ENCODE measurements around the gene OR6S1.

Gene OR6S1

DNA sequence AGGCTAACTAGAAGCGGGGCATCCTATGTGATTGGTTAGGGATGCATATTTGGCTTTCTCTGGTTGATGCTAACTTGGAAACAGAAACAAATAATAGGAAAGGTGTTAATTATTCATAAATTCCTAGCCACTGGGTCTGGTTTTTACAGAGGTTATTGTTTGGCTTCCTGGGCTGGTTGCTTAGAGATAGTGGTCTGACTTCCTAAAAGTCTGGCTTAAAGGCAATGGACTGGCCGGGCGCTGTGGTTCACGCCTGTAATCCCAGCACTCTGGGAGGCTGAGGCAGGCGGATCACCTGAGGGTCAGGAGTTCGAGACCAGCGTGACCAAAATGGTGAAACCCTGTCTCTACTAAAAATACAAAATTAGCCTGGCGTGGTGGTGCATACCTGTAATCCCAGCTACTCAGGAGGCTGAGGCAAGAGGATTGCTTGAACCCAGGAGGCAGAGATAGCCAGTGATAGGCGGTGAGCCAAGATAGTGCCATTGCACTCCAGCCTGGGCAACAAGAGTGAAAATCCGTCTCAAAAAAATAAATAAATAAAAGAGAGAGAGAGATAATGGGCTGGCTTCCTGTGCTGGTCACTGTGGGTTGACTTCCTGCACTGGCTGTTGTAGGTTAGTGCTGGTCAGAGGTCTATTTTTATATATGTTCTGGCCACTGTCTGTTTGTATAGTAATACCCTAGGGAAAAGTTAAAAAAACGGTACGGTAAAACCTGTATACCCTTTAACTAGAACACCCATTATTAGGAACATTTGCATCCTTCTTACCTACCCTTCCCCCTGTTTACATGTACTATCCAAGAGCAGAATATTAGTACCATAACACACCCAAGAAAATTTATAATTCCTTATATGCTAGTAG lies 24.1 kb downstream of the OR6S1 start:
- no peak overlapping the region for H3K27ac ChIP-seq (ENCODE audit: low read length)
- no peak overlapping the region for H3K9ac ChIP-seq (ENCODE audit: low read length in 2 of 2)
- H3K27me3 ChIP-seq (ENCODE audit: control insufficient read depth in 1 of 2, insufficient read depth in 2 of 2, low read length in 2 of 2), result peaks cover 5 to 13% of the 10 kb centered on the region in 2 donors

GRCh38 chr14:20615996-20616395 lies 25.5 kb downstream of the OR6S1 start:
- H3K9ac ChIP-seq (ENCODE audit: low read length in 2 of 2), result no peak overlapping the region
- no peak overlapping the region for H3K27ac ChIP-seq (ENCODE audit: low read length)
- H3K4me1 ChIP-seq (ENCODE audit: control insufficient read depth, insufficient read depth, low read length), result no peaks in the 10 kb centered on the region
- H3K27me3 ChIP-seq (ENCODE audit: control insufficient read depth in 1 of 2, insufficient read depth in 2 of 2, low read length in 2 of 2), result peaks cover 2 to 7% of the 10 kb centered on the region in 2 donors
- no peaks in the 10 kb centered on the region for H3K9me3 ChIP-seq (ENCODE audit: control insufficient read depth in 2 of 2, low read length in 2 of 2)
- no peak overlapping the region for H3K4me3 ChIP-seq (ENCODE audit: low read length in 2 of 2)
- H3K36me3 ChIP-seq (ENCODE audit: control insufficient read depth in 2 of 2, insufficient read depth in 2 of 2, low read length in 2 of 2), result no peaks in the 10 kb centered on the region

More for the DNA sequence above, 24.1 kb downstream of the OR6S1 start:
- Histone ChIP-seq H3K4me1 (ENCODE audit: control insufficient read depth, insufficient read depth, low read length) (no peaks in the 10 kb centered on the region), H3K36me3 (ENCODE audit: control insufficient read depth in 2 of 2, insufficient read depth in 2 of 2, low read length in 2 of 2) (no peaks in the 10 kb centered on the region), H3K4me3 (ENCODE audit: low read length in 2 of 2) (no peak overlapping the region), H3K9me3 (ENCODE audit: control insufficient read depth in 2 of 2, low read length in 2 of 2) (no peaks in the 10 kb centered on the region)

DNA sequence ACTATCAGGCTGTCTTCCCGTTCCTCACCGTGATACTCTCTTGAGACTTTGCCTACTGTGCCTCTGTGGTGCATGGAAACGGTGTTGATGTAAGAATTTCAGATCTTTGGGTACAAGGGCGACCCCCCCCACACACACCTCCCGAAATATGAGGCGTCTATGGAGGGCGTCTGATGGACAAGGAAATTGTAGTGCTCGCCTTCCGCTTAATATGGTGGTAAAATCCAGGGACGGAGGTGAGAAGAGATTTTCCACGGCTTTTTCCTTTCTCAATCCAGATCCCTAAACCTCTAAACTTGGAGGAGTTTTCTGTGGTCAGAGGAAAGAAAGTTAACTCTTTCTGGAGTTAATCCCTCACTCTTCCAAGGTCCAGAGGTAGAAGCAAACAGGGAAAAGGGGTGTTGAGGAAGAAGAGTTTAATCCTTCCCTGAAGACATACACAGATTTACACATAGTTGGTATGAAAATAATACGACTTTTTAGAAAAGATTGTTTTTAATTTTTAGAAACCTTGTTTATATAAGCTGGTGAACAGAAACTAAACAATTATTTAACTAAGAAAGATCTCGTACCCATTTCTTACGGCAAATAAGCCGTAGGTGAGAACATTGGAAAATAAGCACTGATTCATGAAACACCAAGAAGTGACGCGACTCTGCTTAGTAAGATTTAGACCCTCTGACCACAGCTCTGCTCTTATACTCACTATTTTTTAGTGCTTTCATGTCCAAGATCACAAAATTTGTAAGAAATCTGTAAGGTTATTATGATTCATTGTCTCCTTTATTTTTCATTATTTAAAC lies 27.3 kb downstream of the OR6S1 start:
- Histone ChIP-seq H3K4me3 (ENCODE audit: low read length in 2 of 2) (peak overlapping the region; percentile 78 to 86), H3K27me3 (ENCODE audit: control insufficient read depth in 1 of 2, insufficient read depth in 2 of 2, low read length in 2 of 2) (peaks cover 2 to 5% of the 10 kb centered on the region in 2 donors), H3K9me3 (ENCODE audit: control insufficient read depth in 2 of 2, low read length in 2 of 2) (no peaks in the 10 kb centered on the region), H3K27ac (ENCODE audit: low read length) (peak overlapping the region; percentile 61), H3K36me3 (ENCODE audit: control insufficient read depth in 2 of 2, insufficient read depth in 2 of 2, low read length in 2 of 2) (no peaks in the 10 kb centered on the region), H3K4me1 (ENCODE audit: control insufficient read depth, insufficient read depth, low read length) (peaks cover under 1% of the 10 kb centered on the region), H3K9ac (ENCODE audit: low read length in 2 of 2) (peak overlapping the region; percentile 64 to 66)

DNA sequence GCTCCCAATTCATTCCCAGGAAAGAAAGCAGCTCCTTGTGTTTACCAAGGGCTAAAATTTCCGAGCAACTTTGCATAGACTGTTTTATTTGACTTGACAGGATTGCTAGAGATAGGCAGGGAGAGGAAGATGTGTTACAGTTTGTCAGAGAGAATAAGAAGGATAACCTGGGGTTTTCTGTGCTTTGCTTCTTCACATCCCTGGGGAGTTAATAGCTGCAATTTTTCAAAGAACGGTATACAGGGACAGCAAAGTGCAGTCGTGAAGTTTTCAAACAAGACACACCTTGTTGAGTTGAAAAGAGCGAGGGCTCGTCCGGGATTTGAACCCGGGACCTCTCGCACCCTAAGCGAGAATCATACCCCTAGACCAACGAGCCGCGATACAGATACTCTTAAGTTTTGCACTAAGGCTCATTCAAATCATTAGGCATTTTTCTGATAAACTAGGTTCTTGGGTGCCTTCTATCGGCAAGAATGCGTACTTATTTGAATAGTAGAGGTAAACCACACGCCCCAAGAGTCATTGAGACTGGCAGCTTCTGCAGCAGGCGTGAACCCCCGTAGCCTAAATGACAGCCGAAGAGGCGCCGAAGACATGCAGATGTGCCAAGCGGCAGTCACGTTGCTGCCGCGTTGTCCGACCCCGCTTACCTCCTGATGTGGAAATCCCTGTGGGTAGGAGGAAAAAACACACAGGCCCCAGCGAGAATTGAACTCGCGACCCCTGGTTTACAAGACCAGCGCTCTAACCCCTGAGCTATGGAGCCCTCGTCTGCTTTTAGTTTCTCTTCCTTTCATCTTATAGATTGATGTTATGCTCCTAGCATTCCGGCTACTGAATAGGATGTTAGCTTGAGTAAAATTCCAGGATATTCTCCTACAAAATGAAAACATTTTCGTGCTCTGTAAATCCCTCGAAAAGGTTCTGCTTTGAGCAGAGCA lies 28.1 kb downstream of the OR6S1 start:
- peak overlapping the region; percentile 61 for H3K27ac ChIP-seq (ENCODE audit: low read length)
- H3K4me3 ChIP-seq (ENCODE audit: low read length in 2 of 2), result peak overlapping the region; percentile 78 to 86
- no peaks in the 10 kb centered on the region for H3K9me3 ChIP-seq (ENCODE audit: control insufficient read depth in 2 of 2, low read length in 2 of 2)
- peak overlapping the region; percentile 64 to 66 for H3K9ac ChIP-seq (ENCODE audit: low read length in 2 of 2)
- H3K4me1 ChIP-seq (ENCODE audit: control insufficient read depth, insufficient read depth, low read length), result peaks cover 4% of the 10 kb centered on the region
- no peaks in the 10 kb centered on the region for H3K27me3 ChIP-seq (ENCODE audit: control insufficient read depth in 1 of 2, insufficient read depth in 2 of 2, low read length in 2 of 2)
- no peaks in the 10 kb centered on the region for H3K36me3 ChIP-seq (ENCODE audit: control insufficient read depth in 2 of 2, insufficient read depth in 2 of 2, low read length in 2 of 2)

GRCh38 chr14:20612403-20612802 lies 29.1 kb downstream of the OR6S1 start:
- peaks cover 7% of the 10 kb centered on the region for H3K4me1 ChIP-seq (ENCODE audit: control insufficient read depth, insufficient read depth, low read length)
- H3K36me3 ChIP-seq (ENCODE audit: control insufficient read depth in 2 of 2, insufficient read depth in 2 of 2, low read length in 2 of 2), result no peaks in the 10 kb centered on the region
- H3K4me3 ChIP-seq (ENCODE audit: low read length in 2 of 2), result no peak overlapping the region
- no peak overlapping the region for H3K9ac ChIP-seq (ENCODE audit: low read length in 2 of 2)
- H3K27ac ChIP-seq (ENCODE audit: low read length), result no peak overlapping the region
- no peaks in the 10 kb centered on the region for H3K27me3 ChIP-seq (ENCODE audit: control insufficient read depth in 1 of 2, insufficient read depth in 2 of 2, low read length in 2 of 2)
- H3K9me3 ChIP-seq (ENCODE audit: control insufficient read depth in 2 of 2, low read length in 2 of 2), result no peaks in the 10 kb centered on the region

DNA sequence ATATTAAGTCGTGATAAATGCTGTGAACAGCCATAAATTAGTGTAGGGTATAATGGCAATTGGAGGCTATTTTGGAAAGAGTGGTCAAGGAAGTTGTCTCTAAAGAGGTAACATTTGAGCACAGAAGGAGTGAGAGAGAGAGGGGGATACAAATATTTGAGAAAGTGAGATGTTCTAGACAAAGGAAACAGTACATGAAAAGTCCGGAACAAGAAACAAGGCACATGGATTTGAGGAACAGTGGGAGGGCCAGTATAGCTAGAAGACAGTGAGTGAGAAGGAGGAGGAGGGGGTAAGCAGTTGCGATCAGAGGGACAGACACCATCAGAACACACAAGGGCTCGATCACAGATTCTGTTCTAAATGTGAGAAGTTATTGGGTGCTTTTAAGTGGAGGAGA lies 30.2 kb downstream of the OR6S1 start:
- H3K27me3 ChIP-seq (ENCODE audit: control insufficient read depth in 1 of 2, insufficient read depth in 2 of 2, low read length in 2 of 2), result no peaks in the 10 kb centered on the region
- H3K4me3 ChIP-seq (ENCODE audit: low read length in 2 of 2), result no peak overlapping the region
- no peak overlapping the region for H3K9ac ChIP-seq (ENCODE audit: low read length in 2 of 2)
- no peaks in the 10 kb centered on the region for H3K36me3 ChIP-seq (ENCODE audit: control insufficient read depth in 2 of 2, insufficient read depth in 2 of 2, low read length in 2 of 2)
- H3K27ac ChIP-seq (ENCODE audit: low read length), result no peak overlapping the region
- peaks cover 7% of the 10 kb centered on the region for H3K4me1 ChIP-seq (ENCODE audit: control insufficient read depth, insufficient read depth, low read length)
- no peaks in the 10 kb centered on the region for H3K9me3 ChIP-seq (ENCODE audit: control insufficient read depth in 2 of 2, low read length in 2 of 2)

GRCh38 chr14:20610002-20610765 lies 31.3 kb downstream of the OR6S1 start:
- peaks cover 7% of the 10 kb centered on the region for H3K4me1 ChIP-seq (ENCODE audit: control insufficient read depth, insufficient read depth, low read length)
- H3K9me3 ChIP-seq (ENCODE audit: control insufficient read depth in 2 of 2, low read length in 2 of 2), result no peaks in the 10 kb centered on the region
- no peaks in the 10 kb centered on the region for H3K27me3 ChIP-seq (ENCODE audit: control insufficient read depth in 1 of 2, insufficient read depth in 2 of 2, low read length in 2 of 2)
- peak overlapping the region; percentile 33 for H3K27ac ChIP-seq (ENCODE audit: low read length)
- peak overlapping the region; percentile 56 to 66 for H3K9ac ChIP-seq (ENCODE audit: low read length in 2 of 2)
- H3K36me3 ChIP-seq (ENCODE audit: control insufficient read depth in 2 of 2, insufficient read depth in 2 of 2, low read length in 2 of 2), result no peaks in the 10 kb centered on the region
- H3K4me3 ChIP-seq (ENCODE audit: low read length in 2 of 2), result peak overlapping the region; percentile 73 to 97

DNA sequence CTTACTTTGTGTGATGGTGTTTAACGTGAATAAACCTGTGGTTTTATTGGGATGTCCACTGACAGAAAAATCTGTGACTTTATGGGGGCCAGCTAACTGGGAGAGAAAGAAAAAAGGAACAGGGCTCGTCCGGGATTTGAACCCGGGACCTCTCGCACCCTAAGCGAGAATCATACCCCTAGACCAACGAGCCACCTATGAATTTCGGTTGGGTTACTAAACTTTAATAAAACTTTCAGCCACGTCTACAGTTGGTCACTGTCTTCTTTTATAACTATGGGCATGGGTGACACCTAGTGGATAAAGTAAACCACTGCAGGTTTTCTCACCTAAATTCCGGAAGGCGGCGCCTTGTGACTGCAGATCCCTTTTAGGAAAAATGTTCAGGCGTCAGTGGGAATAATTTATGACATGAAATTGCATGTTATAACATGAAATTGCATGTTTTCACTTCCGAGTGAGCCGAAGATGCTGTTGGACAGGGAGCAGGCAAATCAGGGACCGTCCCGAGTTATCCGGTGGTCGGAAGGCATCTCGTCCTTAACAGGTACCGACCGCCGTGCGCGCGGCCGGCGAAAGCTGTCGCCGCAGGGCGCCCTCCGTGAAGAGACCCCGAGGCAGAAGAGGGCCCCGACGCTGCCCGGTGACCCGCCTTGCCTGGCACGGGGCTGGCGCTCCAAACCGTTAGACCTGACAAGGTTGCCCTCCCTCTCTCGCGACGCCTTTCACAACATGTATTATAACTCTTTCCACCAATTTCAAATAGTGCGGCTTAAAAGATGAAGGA lies 32.1 kb downstream of the OR6S1 start:
- H3K4me1 ChIP-seq (ENCODE audit: control insufficient read depth, insufficient read depth, low read length), result peaks cover 7% of the 10 kb centered on the region
- no peaks in the 10 kb centered on the region for H3K27me3 ChIP-seq (ENCODE audit: control insufficient read depth in 1 of 2, insufficient read depth in 2 of 2, low read length in 2 of 2)
- peak overlapping the region; percentile 33 for H3K27ac ChIP-seq (ENCODE audit: low read length)
- H3K9me3 ChIP-seq (ENCODE audit: control insufficient read depth in 2 of 2, low read length in 2 of 2), result no peaks in the 10 kb centered on the region
- H3K36me3 ChIP-seq (ENCODE audit: control insufficient read depth in 2 of 2, insufficient read depth in 2 of 2, low read length in 2 of 2), result no peaks in the 10 kb centered on the region
- H3K9ac ChIP-seq (ENCODE audit: low read length in 2 of 2), result peak overlapping the region; percentile 56 to 66
- peak overlapping the region; percentile 73 to 97 for H3K4me3 ChIP-seq (ENCODE audit: low read length in 2 of 2)

- Histone ChIP-seq H3K27ac (ENCODE audit: low read length) (no peak overlapping the region), H3K36me3 (ENCODE audit: control insufficient read depth in 2 of 2, insufficient read depth in 2 of 2, low read length in 2 of 2) (no peaks in the 10 kb centered on the region), H3K27me3 (ENCODE audit: control insufficient read depth in 1 of 2, insufficient read depth in 2 of 2, low read length in 2 of 2) (no peaks in the 10 kb centered on the region), H3K9me3 (ENCODE audit: control insufficient read depth in 2 of 2, low read length in 2 of 2) (no peaks in the 10 kb centered on the region), H3K4me1 (ENCODE audit: control insufficient read depth, insufficient read depth, low read length) (peaks cover 7% of the 10 kb centered on the region), H3K9ac (ENCODE audit: low read length in 2 of 2) (no peak overlapping the region), H3K4me3 (ENCODE audit: low read length in 2 of 2) (no peak overlapping the region)
These were observed 32.9 kb downstream of the OR6S1 start for GRCh38 chr14:20608383-20609110.
